Loucy (cell line): Measurements from ENCODE around the gene GLYR1.

Source experiments
- EZH2phosphoT487 ChIP-seq: fragments of 200-600 bp; IDR thresholded peaks from 2 replicates; pipeline ENCODE4 v1.6.1; 2018; ENCODE audit warnings: antibody characterized with exemption, mild to moderate bottlenecking, moderate library complexity, borderline replicate concordance
- TF ChIP-seq, protein P1 (sequence below): fragments of 200-600 bp; sonication (generic); conservative IDR thresholded peaks from 2 replicates; pipeline ENCODE4 v1.5.1; 2014; ENCODE audit warnings: mild to moderate bottlenecking, antibody characterized with exemption, low read length

DNA sequence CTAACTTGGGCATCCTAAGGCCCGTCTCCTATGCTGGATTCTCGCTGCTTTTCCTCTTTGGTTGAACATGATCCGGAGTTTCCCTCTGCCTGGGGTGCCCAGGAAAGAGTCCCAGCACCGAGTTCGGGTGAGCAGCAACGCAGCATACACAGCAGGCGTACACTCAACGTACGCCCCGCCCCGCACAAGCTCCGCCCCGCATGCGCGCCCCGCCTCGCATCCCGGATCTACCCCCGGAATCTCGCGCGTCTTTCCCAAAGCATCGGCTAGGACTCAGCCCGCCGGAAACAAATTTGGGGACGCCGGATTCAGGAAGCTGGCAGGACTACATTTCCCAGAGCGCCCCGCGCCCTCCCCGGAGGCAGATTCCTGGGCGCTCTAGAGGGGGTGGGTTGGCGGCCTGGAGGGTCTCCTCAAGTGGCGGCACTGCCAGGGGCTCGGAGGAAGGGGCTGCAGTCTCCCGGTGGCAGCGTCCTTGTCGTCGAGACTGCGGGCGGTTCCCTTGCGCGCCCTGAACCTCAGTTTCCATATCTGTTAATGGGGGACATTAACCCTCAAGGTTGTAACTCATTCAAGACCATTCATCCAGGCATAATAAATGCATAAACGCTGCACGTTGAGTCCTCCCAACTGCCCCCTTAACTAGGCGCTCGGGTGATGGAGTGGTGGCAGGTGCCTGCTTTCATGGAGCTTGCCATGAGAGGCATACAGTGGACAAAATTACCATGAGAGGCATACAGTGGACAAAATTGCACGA, 78.4 kb downstream of the GLYR1 start:
- TF ChIP-seq, protein P1, sequence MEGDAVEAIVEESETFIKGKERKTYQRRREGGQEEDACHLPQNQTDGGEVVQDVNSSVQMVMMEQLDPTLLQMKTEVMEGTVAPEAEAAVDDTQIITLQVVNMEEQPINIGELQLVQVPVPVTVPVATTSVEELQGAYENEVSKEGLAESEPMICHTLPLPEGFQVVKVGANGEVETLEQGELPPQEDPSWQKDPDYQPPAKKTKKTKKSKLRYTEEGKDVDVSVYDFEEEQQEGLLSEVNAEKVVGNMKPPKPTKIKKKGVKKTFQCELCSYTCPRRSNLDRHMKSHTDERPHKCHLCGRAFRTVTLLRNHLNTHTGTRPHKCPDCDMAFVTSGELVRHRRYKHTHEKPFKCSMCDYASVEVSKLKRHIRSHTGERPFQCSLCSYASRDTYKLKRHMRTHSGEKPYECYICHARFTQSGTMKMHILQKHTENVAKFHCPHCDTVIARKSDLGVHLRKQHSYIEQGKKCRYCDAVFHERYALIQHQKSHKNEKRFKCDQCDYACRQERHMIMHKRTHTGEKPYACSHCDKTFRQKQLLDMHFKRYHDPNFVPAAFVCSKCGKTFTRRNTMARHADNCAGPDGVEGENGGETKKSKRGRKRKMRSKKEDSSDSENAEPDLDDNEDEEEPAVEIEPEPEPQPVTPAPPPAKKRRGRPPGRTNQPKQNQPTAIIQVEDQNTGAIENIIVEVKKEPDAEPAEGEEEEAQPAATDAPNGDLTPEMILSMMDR: no peak
- TF ChIP-seq EZH2phosphoT487: no peak
